Embryonic facial prominence (tissue), 1 donor: Measurements from ENCODE around the gene REN.

Source experiments
- DNase-seq: peaks from one replicate; pipeline ENCODE4 v3.0.0-alpha.2; 2016; ENCODE audit errors: extremely low spot score

The REN gene

DNA sequence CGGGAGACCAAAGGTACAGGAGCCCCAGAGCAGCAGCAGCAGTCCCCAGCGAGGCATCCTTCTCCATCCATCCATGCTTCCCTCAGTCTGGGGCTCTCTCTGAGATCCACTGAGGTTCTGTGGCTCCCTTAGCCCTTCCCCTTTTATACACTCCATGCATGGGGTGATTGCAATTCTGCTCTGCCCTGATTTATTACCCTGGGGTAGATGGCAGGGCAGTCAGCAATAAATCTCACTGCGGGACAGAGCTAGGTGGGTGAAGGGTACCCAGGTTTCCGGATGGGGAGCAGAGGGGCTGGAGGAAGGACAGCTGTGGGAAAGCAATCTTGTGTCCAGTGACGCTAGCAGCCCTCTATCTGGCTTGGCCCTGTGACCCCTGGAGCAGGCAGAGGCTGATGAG, at the start of gene REN:
TSS of gene REN (minus strand) at position 119 of the 400 bp plus-strand sequence. CDS start at position 75, 44 bp downstream.
- no peak for DNase-seq

DNA sequence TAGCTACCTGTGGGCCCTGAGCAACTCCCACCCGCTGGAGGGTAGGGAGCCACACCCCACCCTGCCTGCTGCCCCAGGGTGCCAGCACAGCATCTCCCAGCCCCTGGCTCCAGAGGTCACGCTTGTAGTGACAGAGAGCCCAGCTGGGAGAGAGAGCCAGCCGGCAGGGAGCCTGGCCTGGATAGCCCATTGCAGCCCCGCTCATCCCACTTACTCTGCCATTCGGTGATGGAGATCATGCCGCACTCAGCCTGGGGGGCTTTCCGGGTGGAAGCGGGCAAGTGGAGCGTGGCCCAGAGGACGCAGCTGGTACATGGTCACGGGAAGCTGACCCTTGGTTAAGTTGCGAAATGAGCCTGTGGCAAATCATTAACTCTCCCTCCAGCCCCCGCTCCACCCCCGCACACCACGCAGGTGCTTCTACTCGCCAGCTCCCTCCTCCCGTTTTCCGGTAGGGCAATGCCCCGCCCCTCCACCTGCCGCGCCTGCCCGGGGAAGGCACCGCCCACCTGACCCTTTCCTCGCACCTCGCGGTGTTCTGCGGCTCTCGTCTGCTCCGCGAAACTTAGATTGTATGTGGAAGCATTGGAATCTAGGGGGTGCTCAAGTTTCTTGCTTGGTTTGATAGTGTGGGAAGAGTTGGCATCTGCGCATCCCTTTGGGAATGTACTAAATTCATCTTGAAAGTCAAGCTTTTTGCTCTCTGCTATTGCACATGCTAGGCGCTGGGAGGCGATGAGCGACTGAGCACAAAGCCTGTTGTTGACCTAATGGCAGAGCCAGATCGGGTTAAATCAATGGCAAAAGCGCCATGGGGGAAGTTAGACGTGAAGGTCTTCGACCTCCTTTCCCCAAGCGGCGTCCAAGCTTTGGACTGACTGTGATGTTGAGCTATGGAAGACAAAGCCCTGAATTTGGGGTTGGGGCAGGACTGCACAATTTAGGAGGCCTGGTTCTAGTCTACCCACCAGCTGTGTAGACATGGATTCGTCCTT, 47.8 kb upstream of the REN start, which contains the start of gene GOLT1A:
TSS of gene GOLT1A (minus strand) at position 321 of the 995 bp plus-strand sequence. CDS start at position 239, 82 bp downstream.
- DNase-seq: peak; percentile 42

GRCh38 chr1:204212715-204213114, 46.6 kb upstream of the REN start:
- no peak for DNase-seq

- no peak for DNase-seq
Measured at GRCh38 chr1:204211046-204211445, 44.9 kb upstream of the REN start.

DNA sequence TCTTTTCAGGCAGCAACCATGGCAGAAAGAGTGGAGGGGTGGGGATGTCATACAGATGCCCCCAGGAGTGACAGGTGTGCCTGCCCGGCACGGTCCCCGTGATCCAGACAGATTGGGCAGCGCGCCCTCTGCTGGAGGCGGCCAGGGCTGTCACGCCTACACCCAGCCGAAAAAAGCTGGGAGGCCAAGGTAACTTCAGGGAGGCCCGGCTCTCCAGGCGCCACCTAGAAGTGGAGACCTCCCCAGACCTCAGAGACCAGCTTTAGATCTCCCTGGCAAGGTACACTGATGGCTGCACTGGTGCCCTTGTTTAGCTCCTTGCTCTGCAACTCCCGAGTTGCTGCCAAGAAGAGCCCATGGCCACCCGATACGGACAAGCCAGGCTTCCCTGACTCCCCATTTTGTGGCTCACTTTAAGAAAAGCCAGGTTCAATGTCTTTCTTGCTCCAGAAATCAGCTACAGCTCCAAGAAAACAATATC, 41.0 kb upstream of the REN start:
- DNase-seq: no peak

- no peak for DNase-seq
Measured at GRCh38 chr1:204206121-204206520, 40.0 kb upstream of the REN start.

GRCh38 chr1:204205486-204205885, 39.3 kb upstream of the REN start:
- DNase-seq: no peak

DNA sequence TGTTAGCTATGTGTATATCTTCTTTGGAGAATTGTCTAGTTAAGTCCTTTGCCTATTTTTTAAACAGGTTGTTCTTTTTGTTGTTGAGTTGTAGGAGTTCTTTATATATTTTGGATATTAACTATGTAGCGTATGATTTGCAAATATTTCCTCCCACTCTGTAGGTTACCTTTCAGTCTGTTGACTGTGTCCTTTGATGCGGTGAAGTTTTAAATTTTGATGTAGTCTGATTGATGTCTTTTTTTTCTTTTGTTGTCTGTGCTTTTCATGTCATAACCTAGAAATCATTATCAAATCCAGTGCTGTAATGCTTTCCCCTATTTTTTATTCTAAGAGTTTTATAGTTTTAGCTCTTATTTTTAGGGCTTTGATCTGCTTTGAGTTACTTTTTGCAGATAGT, 38.8 kb upstream of the REN start:
- no peak for DNase-seq

- DNase-seq: no peak
Measured at GRCh38 chr1:204203206-204203767, 37.1 kb upstream of the REN start.

GRCh38 chr1:204202481-204202880, 36.3 kb upstream of the REN start:
- no peak for DNase-seq

DNA sequence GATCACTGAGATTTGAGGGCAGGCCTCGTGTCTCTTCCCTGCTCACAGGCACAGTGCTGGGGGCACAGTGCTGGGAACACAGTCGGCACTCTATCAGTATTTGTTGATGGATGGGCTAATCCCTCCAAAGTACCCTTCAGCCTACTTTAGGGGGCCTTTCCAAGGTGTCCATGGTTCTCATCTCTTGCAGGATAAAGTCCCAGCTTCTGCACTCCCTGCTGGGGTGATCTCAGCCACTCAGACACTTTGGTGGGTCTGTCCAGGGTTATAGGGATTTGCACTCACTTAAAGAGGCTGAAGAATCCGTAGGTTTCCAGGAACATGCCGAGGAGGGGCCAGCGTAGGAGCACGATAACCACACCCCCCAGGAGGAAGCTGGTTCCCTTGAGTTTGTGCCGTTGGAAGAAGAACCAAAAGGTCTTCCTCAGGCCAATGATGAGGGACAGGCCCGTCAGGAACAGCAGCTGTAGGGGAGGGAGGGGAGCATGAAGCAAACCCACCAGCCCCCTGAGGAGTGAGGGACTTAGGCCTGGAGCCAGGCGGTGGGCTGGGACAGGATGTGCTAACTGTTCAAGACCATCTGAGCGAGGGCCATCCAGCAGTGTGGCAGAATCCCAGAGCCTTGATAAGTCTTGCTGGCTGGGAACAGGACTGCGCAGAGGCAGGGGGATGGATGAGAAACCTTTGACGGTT, 35.4 kb upstream of the REN start:
- no peak for DNase-seq

DNA sequence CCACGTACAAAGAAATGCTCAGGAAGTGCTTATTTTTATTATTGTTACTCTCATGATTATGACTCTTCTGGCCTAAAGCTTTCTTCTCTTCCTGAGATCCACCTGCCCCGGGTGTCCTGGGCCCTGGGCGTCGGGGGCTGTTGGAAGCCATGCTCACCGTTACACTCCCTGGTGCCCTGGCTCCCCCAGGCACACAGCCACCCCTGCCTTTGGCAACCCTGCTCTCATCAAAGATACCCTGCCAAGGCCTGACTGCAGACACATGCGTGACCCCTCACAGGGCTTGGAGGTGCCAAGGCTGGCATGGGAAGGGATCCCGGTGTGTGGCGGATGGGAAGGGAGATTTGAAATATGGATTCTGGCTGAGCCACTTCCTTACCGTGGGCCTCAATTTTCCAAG, 33.4 kb upstream of the REN start:
- DNase-seq: no peak

DNA sequence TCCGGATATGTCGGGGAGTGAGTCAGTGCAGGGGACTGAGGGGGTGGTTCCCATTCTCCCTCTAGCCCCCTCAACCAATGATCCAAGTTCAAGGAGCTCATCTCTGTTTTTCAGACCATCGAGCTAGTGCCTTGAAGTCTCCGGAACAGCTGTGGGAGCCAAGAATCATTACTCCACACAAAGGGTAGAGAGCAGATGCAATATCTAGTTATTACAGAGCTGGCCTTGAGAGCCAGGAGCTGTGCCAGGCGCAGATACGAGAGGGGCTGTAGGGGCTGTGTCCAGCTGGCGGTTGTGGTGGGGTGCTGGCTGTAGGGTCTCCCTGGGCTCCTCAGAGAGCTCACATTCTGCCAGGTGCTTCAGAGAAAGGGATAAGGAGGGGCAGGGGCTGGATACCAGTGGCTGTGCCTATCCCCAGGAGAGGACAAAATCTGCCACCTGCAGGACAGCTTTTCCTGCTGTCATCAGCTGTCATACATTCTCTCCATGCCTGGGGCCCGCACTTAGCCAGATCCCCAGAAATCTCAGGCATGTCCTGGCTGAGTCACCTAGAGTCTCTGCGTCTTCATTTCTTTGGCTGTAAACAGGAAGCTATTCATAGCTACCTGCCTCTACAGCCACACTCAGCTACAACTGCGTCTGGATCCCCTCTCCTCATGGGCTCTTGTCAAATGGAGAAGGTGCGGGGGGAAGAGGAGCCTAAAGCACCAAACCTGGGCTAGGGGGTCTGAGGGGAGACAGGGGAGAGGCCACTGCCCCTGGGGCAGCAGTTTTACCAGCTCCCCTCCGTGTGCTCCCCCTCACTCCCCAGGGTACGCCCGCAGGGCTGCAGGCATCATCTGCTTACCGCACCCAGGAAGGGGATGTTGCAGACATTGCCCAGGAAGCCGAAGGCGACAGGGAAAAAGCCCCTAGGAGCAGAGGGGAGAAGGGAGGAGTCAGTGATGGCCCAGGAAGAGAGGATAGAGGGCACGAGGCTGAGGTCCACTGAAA, 32.5 kb upstream of the REN start:
- DNase-seq: no peak

- no peak for DNase-seq
Measured at GRCh38 chr1:204197068-204197467, 30.9 kb upstream of the REN start.

- no peak for DNase-seq
Measured at GRCh38 chr1:204196068-204196795, 30.1 kb upstream of the REN start, which contains the start of gene KISS1. Gene KISS1, minus strand, starts transcription at chr1:204196491. Its CDS starts 3,615 bp downstream, at chr1:204192876.

GRCh38 chr1:204194771-204195170, 28.6 kb upstream of the REN start:
- DNase-seq: no peak

- no peak for DNase-seq
Measured at GRCh38 chr1:204194080-204194479, 27.9 kb upstream of the REN start.

GRCh38 chr1:204192589-204193352, 26.6 kb upstream of the REN start:
- no peak for DNase-seq

- no peak for DNase-seq
Measured at GRCh38 chr1:204192046-204192445, 25.9 kb upstream of the REN start.
